Glutamatergic neuron (in vitro differentiated cells): ENCODE results near the gene TNFRSF8. TPM values are rescaled to one million over a fixed set of nuclear protein-coding genes. Genes with fewer than 3 reads are reported as not detected.

Source experiments
- DNase-seq: peaks from one replicate; pipeline ENCODE4 v3.0.0; 2022
- H3K27ac Mint-ChIP-seq: one replicate; pipeline ENCODE4 v1.8.0; 2020; ENCODE audit warnings: mild to moderate bottlenecking, mixed read lengths, inconsistent platforms; ENCODE audit not compliant: unreplicated experiment
- H3K27me3 Mint-ChIP-seq: one replicate; pipeline ENCODE4 v1.8.0; 2020; ENCODE audit warnings: mild to moderate bottlenecking, moderate library complexity, mixed read lengths, inconsistent platforms; ENCODE audit not compliant: unreplicated experiment
- H3K36me3 Mint-ChIP-seq: one replicate; pipeline ENCODE4 v1.8.0; 2020; ENCODE audit warnings: mild to moderate bottlenecking, mixed read lengths, inconsistent platforms; ENCODE audit not compliant: unreplicated experiment
- H3K4me1 Mint-ChIP-seq: one replicate; pipeline ENCODE4 v1.8.0; 2020; ENCODE audit warnings: mild to moderate bottlenecking, low read depth, mixed read lengths, inconsistent platforms; ENCODE audit not compliant: unreplicated experiment
- H3K4me3 Mint-ChIP-seq: one replicate; pipeline ENCODE4 v1.8.0; 2020; ENCODE audit warnings: mild to moderate bottlenecking, mixed read lengths, inconsistent platforms; ENCODE audit not compliant: unreplicated experiment
- H3K9me3 Mint-ChIP-seq: one replicate; pipeline ENCODE4 v1.8.0; 2020; ENCODE audit warnings: mild to moderate bottlenecking, moderate library complexity, mixed read lengths, inconsistent platforms; ENCODE audit not compliant: unreplicated experiment
- total RNA-seq: library from RNA; stranded (reverse); fragmentation: NEBNext Ultra II Directional; extraction: Animal tissue kit (Norgen Biotek cat#: 25700); gene quantifications from one replicate; pipeline ENCODE4 v1.2.1, GENCODE V29; 2021; ENCODE audit not compliant: unreplicated experiment
- TF ChIP-seq, protein P1 (sequence below): fragments of 200-600 bp; sonication (generic); IDR thresholded peaks from one replicate; pipeline ENCODE4 v1.5.0; 2021; ENCODE audit not compliant: partially characterized antibody, unreplicated experiment

Gene TNFRSF8
- total RNA-seq, 1 donor from 2014 or later, result not detected

DNA sequence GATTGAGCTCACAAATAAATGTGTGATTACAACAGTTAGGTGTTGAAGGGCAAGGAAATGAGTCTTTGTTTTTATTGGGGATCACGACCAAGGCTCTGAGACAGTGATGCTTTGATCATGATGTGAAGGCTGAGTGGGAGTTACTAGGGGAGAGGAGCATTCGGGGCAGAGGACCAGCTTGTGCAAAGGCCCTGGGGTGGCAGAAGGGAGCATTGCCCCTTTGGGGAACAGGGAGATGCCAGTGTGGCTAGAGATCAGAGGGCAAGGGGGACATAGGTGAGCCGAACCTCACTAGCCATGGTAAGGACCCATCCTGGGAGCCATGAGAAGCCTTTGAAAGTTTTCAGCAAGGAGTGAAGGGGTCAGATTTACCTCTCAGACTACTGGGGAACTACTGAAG lies 31.1 kb downstream of the TNFRSF8 start:
- Mint-ChIP-seq H3K4me3 (no peak overlapping the region), H3K4me1 (no peaks in the 10 kb centered on the region), H3K27me3 (peaks cover 6% of the 10 kb centered on the region), H3K36me3 (peaks cover 5% of the 10 kb centered on the region), H3K9me3 (peaks cover 7% of the 10 kb centered on the region), H3K27ac (no peak overlapping the region)
- no peak for DNase-seq
- TF ChIP-seq, protein P1, sequence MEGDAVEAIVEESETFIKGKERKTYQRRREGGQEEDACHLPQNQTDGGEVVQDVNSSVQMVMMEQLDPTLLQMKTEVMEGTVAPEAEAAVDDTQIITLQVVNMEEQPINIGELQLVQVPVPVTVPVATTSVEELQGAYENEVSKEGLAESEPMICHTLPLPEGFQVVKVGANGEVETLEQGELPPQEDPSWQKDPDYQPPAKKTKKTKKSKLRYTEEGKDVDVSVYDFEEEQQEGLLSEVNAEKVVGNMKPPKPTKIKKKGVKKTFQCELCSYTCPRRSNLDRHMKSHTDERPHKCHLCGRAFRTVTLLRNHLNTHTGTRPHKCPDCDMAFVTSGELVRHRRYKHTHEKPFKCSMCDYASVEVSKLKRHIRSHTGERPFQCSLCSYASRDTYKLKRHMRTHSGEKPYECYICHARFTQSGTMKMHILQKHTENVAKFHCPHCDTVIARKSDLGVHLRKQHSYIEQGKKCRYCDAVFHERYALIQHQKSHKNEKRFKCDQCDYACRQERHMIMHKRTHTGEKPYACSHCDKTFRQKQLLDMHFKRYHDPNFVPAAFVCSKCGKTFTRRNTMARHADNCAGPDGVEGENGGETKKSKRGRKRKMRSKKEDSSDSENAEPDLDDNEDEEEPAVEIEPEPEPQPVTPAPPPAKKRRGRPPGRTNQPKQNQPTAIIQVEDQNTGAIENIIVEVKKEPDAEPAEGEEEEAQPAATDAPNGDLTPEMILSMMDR, result no peak

GRCh38 chr1:12095452-12096263 lies 32.6 kb downstream of the TNFRSF8 start:
- DNase-seq, result no peak
- Mint-ChIP-seq H3K4me3 (no peak overlapping the region), H3K27me3 (peaks cover 5% of the 10 kb centered on the region), H3K27ac (no peak overlapping the region), H3K9me3 (peaks cover 7% of the 10 kb centered on the region), H3K36me3 (peaks cover 5% of the 10 kb centered on the region), H3K4me1 (no peaks in the 10 kb centered on the region)
- TF ChIP-seq, protein P1, result no peak

DNA sequence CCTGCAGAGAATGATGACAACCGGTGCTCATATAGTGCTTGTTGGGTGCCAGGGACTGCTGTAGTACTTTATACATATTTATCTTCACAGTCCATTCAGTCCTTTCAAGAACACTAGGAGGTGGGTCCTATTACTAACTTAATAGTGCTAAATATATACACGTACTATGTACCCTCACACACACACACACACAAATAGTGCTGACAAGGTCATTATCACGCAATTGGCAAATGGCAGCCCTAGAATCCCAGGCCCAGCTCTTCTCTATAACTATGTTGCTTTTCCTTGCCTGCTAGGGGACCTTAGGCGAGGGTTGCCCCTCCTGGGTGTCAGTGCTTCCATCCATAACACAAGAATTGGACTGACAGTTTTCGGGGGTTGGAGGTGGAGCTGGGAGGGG lies 33.5 kb downstream of the TNFRSF8 start:
- TF ChIP-seq, protein P1, result no peak
- Mint-ChIP-seq H3K36me3 (peaks cover 5% of the 10 kb centered on the region), H3K9me3 (peaks cover 5% of the 10 kb centered on the region), H3K27me3 (peaks cover 3% of the 10 kb centered on the region), H3K4me1 (no peaks in the 10 kb centered on the region), H3K4me3 (no peak overlapping the region), H3K27ac (no peak overlapping the region)
- DNase-seq, result no peak

- H3K4me3 Mint-ChIP-seq, result no peak overlapping the region
- H3K27ac Mint-ChIP-seq, result no peak overlapping the region
- peaks cover 5% of the 10 kb centered on the region for H3K9me3 Mint-ChIP-seq
- peaks cover 5% of the 10 kb centered on the region for H3K36me3 Mint-ChIP-seq
- H3K4me1 Mint-ChIP-seq, result no peaks in the 10 kb centered on the region
- H3K27me3 Mint-ChIP-seq, result peaks cover 3% of the 10 kb centered on the region
- TF ChIP-seq, protein P1, result no peak
- no peak for DNase-seq
Observed at GRCh38 chr1:12097321-12097720, 34.2 kb downstream of the TNFRSF8 start.

DNA sequence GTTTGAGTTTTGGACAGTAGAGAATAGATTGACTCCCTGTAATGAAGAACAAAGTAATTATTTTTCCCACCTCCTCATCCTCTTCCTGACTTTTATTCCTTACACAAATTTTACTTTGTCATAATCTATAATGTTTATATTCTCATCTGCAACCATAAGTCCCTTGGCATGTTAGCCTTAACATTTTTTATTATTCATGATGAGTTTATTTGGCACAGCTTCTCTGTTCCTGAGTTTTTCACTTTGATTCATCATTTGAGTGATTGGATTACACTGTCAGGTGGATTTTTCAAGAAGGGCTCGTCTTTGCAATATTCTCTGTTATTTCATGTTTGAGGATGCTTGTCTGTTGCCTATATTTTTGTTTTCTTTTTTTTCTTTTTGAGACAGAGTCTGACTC lies 35.7 kb downstream of the TNFRSF8 start:
- TF ChIP-seq, protein P1, result no peak
- peaks cover 3% of the 10 kb centered on the region for H3K27me3 Mint-ChIP-seq
- H3K27ac Mint-ChIP-seq, result no peak overlapping the region
- peaks cover 5% of the 10 kb centered on the region for H3K9me3 Mint-ChIP-seq
- DNase-seq, result no peak
- H3K4me1 Mint-ChIP-seq, result no peaks in the 10 kb centered on the region
- no peak overlapping the region for H3K4me3 Mint-ChIP-seq
- H3K36me3 Mint-ChIP-seq, result peaks cover 5% of the 10 kb centered on the region
